Karpas-422 (cell line): ENCODE results near the gene CRISP2. TPM values are rescaled to one million over a fixed set of nuclear protein-coding genes. Genes with fewer than 3 reads are reported as not detected.
"Not testable (repeated sequence)": the region's sequence is repeated elsewhere in the genome, so short reads cannot be mapped to it uniquely, and the experiment has no call there.

ENCODE experiments used
- DNase-seq: peaks from one replicate; pipeline ENCODE4 v3.0.0-alpha.2; 2015
- H2AFZ ChIP-seq: fragments of 200-600 bp; sonication (generic); 2 replicates; pipeline ENCODE4 v1.6.1; 2014; ENCODE audit warnings: antibody characterized with exemption, low read length, mixed read lengths
- H3K27ac ChIP-seq: fragments of 200-600 bp; sonication (generic); 2 replicates; pipeline ENCODE4 v1.5.1; 2014; ENCODE audit warnings: mild to moderate bottlenecking, low read length, moderate library complexity
- H3K27me3 ChIP-seq: fragments of 200-600 bp; sonication (generic); 2 replicates; pipeline ENCODE4 v1.6.1; 2014; ENCODE audit warnings: low read length, mixed read lengths
- H3K36me3 ChIP-seq: fragments of 200-600 bp; sonication (generic); 2 replicates; pipeline ENCODE4 v1.6.1; 2014; ENCODE audit warnings: low read length, mixed read lengths; ENCODE audit not compliant: insufficient read depth
- H3K4me1 ChIP-seq: fragments of 200-600 bp; sonication (generic); 2 replicates; pipeline ENCODE4 v1.6.1; 2014; ENCODE audit warnings: mild to moderate bottlenecking, low read length, mixed read lengths
- H3K4me2 ChIP-seq: fragments of 200-600 bp; sonication (generic); 2 replicates; pipeline ENCODE4 v1.6.1; 2014; ENCODE audit warnings: low read length, low read depth, mild to moderate bottlenecking; ENCODE audit not compliant: poor library complexity, severe bottlenecking
- H3K4me3 ChIP-seq: fragments of 200-600 bp; sonication (generic); 2 replicates; pipeline ENCODE4 v1.5.1; 2014; ENCODE audit warnings: mild to moderate bottlenecking, antibody characterized with exemption, low read length, mixed read lengths
- H3K79me2 ChIP-seq: fragments of 200-600 bp; sonication (generic); 2 replicates; pipeline ENCODE4 v1.6.1; 2014; ENCODE audit warnings: mild to moderate bottlenecking, low read length, mixed read lengths
- H3K9ac ChIP-seq: fragments of 200-600 bp; sonication (generic); 2 replicates; pipeline ENCODE4 v1.6.0; 2014; ENCODE audit warnings: low read length
- H3K9me2 ChIP-seq: fragments of 200-600 bp; sonication (generic), shearing (Covaris generic); replicated peaks from 2 replicates; pipeline ENCODE4 v1.6.0; 2014; ENCODE audit warnings: mild to moderate bottlenecking, low read length, moderate library complexity; ENCODE audit not compliant: insufficient read depth
- H3K9me3 ChIP-seq: fragments of 300-700, 200-600 bp; sonication (generic); 2 replicates; pipeline ENCODE4 v1.6.1; 2014; ENCODE audit warnings: low read length, mixed read lengths
- H4K20me1 ChIP-seq: fragments of 200-600 bp; sonication (generic); 2 replicates; pipeline ENCODE4 v1.6.1; 2014; ENCODE audit warnings: mild to moderate bottlenecking, antibody characterized with exemption, low read length, low read depth; ENCODE audit not compliant: insufficient read depth
- total RNA-seq: library from RNA; depleted of rRNA; stranded (reverse); fragments of >200 nt; shearing (Covaris generic); gene quantifications from 2 replicates; pipeline ENCODE4 v1.2.3, GENCODE V29; 2014; ENCODE audit warnings: low replicate concordance

Gene CRISP2
- total RNA-seq, 1 experiment from 2014 or later, result not detected

GRCh38 chr6:49668083-49668511 is 45.2 kb downstream of the CRISP2 start:
- Histone ChIP-seq H3K9me2 (no peaks in the 10 kb centered on the region), H3K9ac (no peak overlapping the region), H3K36me3 (no peaks in the 10 kb centered on the region), H3K79me2 (no peaks in the 10 kb centered on the region), H3K27me3 (no peaks in the 10 kb centered on the region), H3K4me3 (no peak overlapping the region), H2AFZ (no peak overlapping the region), H3K4me1 (no peaks in the 10 kb centered on the region), H4K20me1 (no peaks in the 10 kb centered on the region), H3K27ac (no peak overlapping the region), H3K4me2 (no peak overlapping the region), H3K9me3 (no peaks in the 10 kb centered on the region)
- no peak for DNase-seq

- Histone ChIP-seq H3K79me2 (no peaks in the 10 kb centered on the region), H2AFZ (no peak overlapping the region), H3K4me3 (no peak overlapping the region), H3K9ac (no peak overlapping the region), H3K9me3 (no peaks in the 10 kb centered on the region), H3K4me1 (no peaks in the 10 kb centered on the region), H3K4me2 (no peak overlapping the region), H3K27ac (no peak overlapping the region), H3K9me2 (no peaks in the 10 kb centered on the region), H3K27me3 (no peaks in the 10 kb centered on the region), H4K20me1 (no peaks in the 10 kb centered on the region), H3K36me3 (no peaks in the 10 kb centered on the region)
- DNase-seq, result no peak
Observed at GRCh38 chr6:49666930-49667757, 46.2 kb downstream of the CRISP2 start.

- H3K9me3 ChIP-seq, result no peaks in the 10 kb centered on the region
- DNase-seq, result no peak
Observed at GRCh38 chr6:49666480-49666879, 46.9 kb downstream of the CRISP2 start.

GRCh38 chr6:49664817-49665216 is 48.5 kb downstream of the CRISP2 start:
- Histone ChIP-seq H3K9me3 (no peaks in the 10 kb centered on the region), H3K9me2 (no peaks in the 10 kb centered on the region), H3K27me3 (no peaks in the 10 kb centered on the region), H3K4me3 (no peak overlapping the region), H3K4me2 (no peak overlapping the region), H2AFZ (no peak overlapping the region), H3K79me2 (no peaks in the 10 kb centered on the region), H3K4me1 (no peaks in the 10 kb centered on the region), H3K27ac (no peak overlapping the region), H3K9ac (no peak overlapping the region), H3K36me3 (no peaks in the 10 kb centered on the region), H4K20me1 (no peaks in the 10 kb centered on the region)
- no peak for DNase-seq

More at GRCh38 chr6:49666480-49666879, 46.9 kb downstream of the CRISP2 start:
- Histone ChIP-seq H3K4me1 (no peaks in the 10 kb centered on the region), H2AFZ (no peak overlapping the region), H3K4me3 (no peak overlapping the region), H3K36me3 (no peaks in the 10 kb centered on the region), H3K27ac (no peak overlapping the region), H4K20me1 (no peaks in the 10 kb centered on the region), H3K9ac (no peak overlapping the region), H3K27me3 (no peaks in the 10 kb centered on the region), H3K79me2 (no peaks in the 10 kb centered on the region), H3K9me2 (no peaks in the 10 kb centered on the region), H3K4me2 (no peak overlapping the region)

GRCh38 chr6:49664054-49664453 is 49.3 kb downstream of the CRISP2 start:
- H3K27ac ChIP-seq, H3K9me3 ChIP-seq, H2AFZ ChIP-seq, H4K20me1 ChIP-seq, H3K9me2 ChIP-seq, DNase-seq, H3K4me2 ChIP-seq, H3K4me3 ChIP-seq, H3K9ac ChIP-seq, H3K79me2 ChIP-seq, H3K36me3 ChIP-seq, H3K27me3 ChIP-seq, H3K4me1 ChIP-seq: not testable (repeated sequence)

GRCh38 chr6:49662892-49663261 is 50.5 kb downstream of the CRISP2 start:
- Histone ChIP-seq H3K27ac (no peak overlapping the region), H3K36me3 (no peaks in the 10 kb centered on the region), H3K27me3 (no peaks in the 10 kb centered on the region), H3K9me2 (no peaks in the 10 kb centered on the region), H3K79me2 (no peaks in the 10 kb centered on the region), H4K20me1 (no peaks in the 10 kb centered on the region), H3K4me1 (no peaks in the 10 kb centered on the region), H2AFZ (no peak overlapping the region), H3K9me3 (no peaks in the 10 kb centered on the region), H3K9ac (no peak overlapping the region), H3K4me2 (no peak overlapping the region), H3K4me3 (no peak overlapping the region)
- no peak for DNase-seq

GRCh38 chr6:49662231-49662891 is 51.0 kb downstream of the CRISP2 start:
- no peak overlapping the region for H3K4me3 ChIP-seq
- H3K36me3 ChIP-seq, result no peaks in the 10 kb centered on the region
- no peak overlapping the region for H3K27ac ChIP-seq
- no peaks in the 10 kb centered on the region for H3K27me3 ChIP-seq
- no peak overlapping the region for H3K9ac ChIP-seq
- H3K4me2 ChIP-seq, result no peak overlapping the region
- no peak for DNase-seq
- H3K4me1 ChIP-seq, result no peaks in the 10 kb centered on the region
- no peaks in the 10 kb centered on the region for H4K20me1 ChIP-seq
- no peaks in the 10 kb centered on the region for H3K79me2 ChIP-seq
- H3K9me2 ChIP-seq, result no peaks in the 10 kb centered on the region
- H3K9me3 ChIP-seq, result no peaks in the 10 kb centered on the region
- H2AFZ ChIP-seq, result no peak overlapping the region

- H2AFZ ChIP-seq, result no peak overlapping the region
- H3K27me3 ChIP-seq, result no peaks in the 10 kb centered on the region
- H3K9me3 ChIP-seq, result no peaks in the 10 kb centered on the region
- H3K4me2 ChIP-seq, result no peak overlapping the region
- no peaks in the 10 kb centered on the region for H3K9me2 ChIP-seq
- no peaks in the 10 kb centered on the region for H4K20me1 ChIP-seq
- H3K27ac ChIP-seq, result no peak overlapping the region
- no peak overlapping the region for H3K9ac ChIP-seq
- no peaks in the 10 kb centered on the region for H3K4me1 ChIP-seq
- no peak overlapping the region for H3K4me3 ChIP-seq
- DNase-seq, result no peak
- H3K79me2 ChIP-seq, result no peaks in the 10 kb centered on the region
- H3K36me3 ChIP-seq, result no peaks in the 10 kb centered on the region
Observed at GRCh38 chr6:49653942-49654341, 59.4 kb downstream of the CRISP2 start.
